GM19467 (cell line): ENCODE data around the gene LEMD3.

Experiments used
- ATAC-seq: cut with Tn5 transposase; IDR thresholded peaks from one replicate; pipeline ENCODE4 v1.9.1; 2021; ENCODE audit warnings: mild to moderate bottlenecking, moderate library complexity; ENCODE audit not compliant: unreplicated experiment

The LEMD3 gene

GRCh38 chr12:65169320-65170208 lies at the start of gene LEMD3:
Gene LEMD3 (plus strand): TSS chr12:65169583. CDS start chr12:65169597, 14 bp downstream.
- peak; percentile 94 for ATAC-seq

- ATAC-seq = no peak
These were observed 48.1 kb upstream of the LEMD3 start, which contains the start of gene WIF1 for GRCh38 chr12:65121049-65121955. Gene WIF1 (minus strand): TSS chr12:65121305. CDS start chr12:65121191, 114 bp downstream.

- no peak for ATAC-seq
These were observed 47.4 kb upstream of the LEMD3 start for GRCh38 chr12:65121956-65122469.

- no peak for ATAC-seq
These were observed 46.7 kb upstream of the LEMD3 start for GRCh38 chr12:65122703-65123102.

- no peak for ATAC-seq
These were observed 45.8 kb upstream of the LEMD3 start for GRCh38 chr12:65123435-65124063.

GRCh38 chr12:65125247-65125646 lies 44.1 kb upstream of the LEMD3 start:
- no peak for ATAC-seq

GRCh38 chr12:65125975-65126374 lies 43.4 kb upstream of the LEMD3 start:
- ATAC-seq = no peak

- ATAC-seq = no peak
These were observed 42.9 kb upstream of the LEMD3 start for GRCh38 chr12:65126482-65126881.

GRCh38 chr12:65133879-65134278 lies 35.5 kb upstream of the LEMD3 start:
- ATAC-seq = no peak

GRCh38 chr12:65139389-65139788 lies 30.0 kb upstream of the LEMD3 start:
- no peak for ATAC-seq

- ATAC-seq = no peak
These were observed 28.6 kb upstream of the LEMD3 start for GRCh38 chr12:65140738-65141137.

GRCh38 chr12:65147312-65147905 lies 22.0 kb upstream of the LEMD3 start:
- no peak for ATAC-seq

GRCh38 chr12:65152012-65152411 lies 17.4 kb upstream of the LEMD3 start:
- ATAC-seq = no peak

GRCh38 chr12:65152596-65152995 lies 16.8 kb upstream of the LEMD3 start:
- no peak for ATAC-seq

GRCh38 chr12:65155784-65156183 lies 13.6 kb upstream of the LEMD3 start:
- no peak for ATAC-seq

- ATAC-seq = peak; percentile 87
These were observed 13.0 kb upstream of the LEMD3 start for GRCh38 chr12:65156366-65156841.

- no peak for ATAC-seq
These were observed 12.3 kb upstream of the LEMD3 start for GRCh38 chr12:65157091-65157490.

GRCh38 chr12:65162609-65163008 lies 6.8 kb upstream of the LEMD3 start:
- ATAC-seq = no peak

- no peak for ATAC-seq
These were observed 5.1 kb upstream of the LEMD3 start for GRCh38 chr12:65164244-65164643.

- ATAC-seq = no peak
These were observed 4.6 kb upstream of the LEMD3 start for GRCh38 chr12:65164774-65165173.
